ENCODE data around the gene SELENOF. TPM values are rescaled to one million over a fixed set of nuclear protein-coding genes. Genes with fewer than 3 reads are reported as not detected.

SELENOF gene
- total and polyA plus RNA-seq, 2 of the 13 experiments (the other 11 are each of a cell fraction or from before 2014, with no cell fraction given), result 133 to 163 TPM

DNA sequence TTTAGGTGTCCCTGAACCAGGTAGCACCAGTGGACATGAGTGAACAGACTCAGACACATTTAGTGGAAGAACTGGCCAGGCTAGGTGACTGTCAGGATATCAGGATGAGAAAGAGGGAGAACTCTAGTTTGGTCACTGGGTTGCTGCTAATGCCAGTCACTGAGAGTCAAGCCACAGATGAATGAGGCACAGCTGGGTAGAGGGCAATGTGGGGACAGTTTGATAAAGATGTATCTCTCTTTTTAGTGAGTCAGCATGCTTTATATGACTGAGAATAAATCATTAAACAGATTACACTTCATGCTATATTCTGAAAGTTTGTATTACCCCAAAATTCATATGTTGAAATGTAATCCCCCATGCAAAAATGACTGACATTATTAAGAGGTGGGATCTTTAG is 87.1 kb downstream of the SELENOF start:
- Histone ChIP-seq H4K20me1 (ENCODE audit: insufficient read depth, low read length) (no peaks in the 10 kb centered on the region), H2AFZ (ENCODE audit: low read length) (no peak overlapping the region), H3K9ac (ENCODE audit: insufficient read depth, low read depth, low read length) (no peak overlapping the region), H3K36me3 (replicated peaks in 1 of 2; ENCODE audit: control insufficient read depth in 1 of 2, insufficient read depth in 2 of 2, low read length in 2 of 2) (no peaks in the 10 kb centered on the region), H3K4me3 (replicated peaks in 1 of 3; ENCODE audit: insufficient read depth in 1 of 3, low read depth in 2 of 3, low read length in 3 of 3) (no peak overlapping the region), H3K27ac (ENCODE audit: extremely low read length, insufficient read depth, low read length) (no peak overlapping the region), H3K4me1 (ENCODE audit: insufficient read depth, low read length) (peaks cover 51% of the 10 kb centered on the region), H3K79me2 (ENCODE audit: insufficient read depth, low read length) (no peaks in the 10 kb centered on the region), H3K4me2 (ENCODE audit: low read depth, low read length) (no peak overlapping the region), H3K9me3 (ENCODE audit: low read length) (no peaks in the 10 kb centered on the region), H3K27me3 (ENCODE audit: control insufficient read depth in 1 of 2, insufficient read depth in 2 of 2, low read length in 2 of 2) (no peaks in the 10 kb centered on the region)
- ChIA-PET CTCF (ENCODE audit: low intra/inter-chr PET ratio, low total read pairs) (no interaction called here), POLR2A (no interaction called here)
- in situ Hi-C loops (cut with HindIII; ENCODE audit: extremely low pct_ligation_motif_present, low pct_unique_long_range_greater_than_20kb), result loop anchor here (10.0 kb wide), 1 partner anchor 258 kb away; no protein-coding TSS in a partner anchor
- TF ChIP-seq, protein P1, sequence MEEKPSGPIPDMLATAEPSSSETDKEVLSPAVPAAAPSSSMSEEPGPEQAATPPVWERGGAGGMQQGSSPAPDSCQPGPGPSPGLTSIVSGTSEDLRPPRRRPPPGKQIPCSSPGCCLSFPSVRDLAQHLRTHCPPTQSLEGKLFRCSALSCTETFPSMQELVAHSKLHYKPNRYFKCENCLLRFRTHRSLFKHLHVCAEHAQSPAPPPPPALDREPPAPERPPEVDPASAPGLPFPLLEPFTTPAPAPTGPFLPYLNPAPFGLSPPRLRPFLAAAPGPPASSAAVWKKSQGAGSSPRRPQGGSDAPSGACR (CRISPR knock-in tag; IDR thresholded peaks at IDR 0.05), result no peak
- TF ChIP-seq, protein P2, sequence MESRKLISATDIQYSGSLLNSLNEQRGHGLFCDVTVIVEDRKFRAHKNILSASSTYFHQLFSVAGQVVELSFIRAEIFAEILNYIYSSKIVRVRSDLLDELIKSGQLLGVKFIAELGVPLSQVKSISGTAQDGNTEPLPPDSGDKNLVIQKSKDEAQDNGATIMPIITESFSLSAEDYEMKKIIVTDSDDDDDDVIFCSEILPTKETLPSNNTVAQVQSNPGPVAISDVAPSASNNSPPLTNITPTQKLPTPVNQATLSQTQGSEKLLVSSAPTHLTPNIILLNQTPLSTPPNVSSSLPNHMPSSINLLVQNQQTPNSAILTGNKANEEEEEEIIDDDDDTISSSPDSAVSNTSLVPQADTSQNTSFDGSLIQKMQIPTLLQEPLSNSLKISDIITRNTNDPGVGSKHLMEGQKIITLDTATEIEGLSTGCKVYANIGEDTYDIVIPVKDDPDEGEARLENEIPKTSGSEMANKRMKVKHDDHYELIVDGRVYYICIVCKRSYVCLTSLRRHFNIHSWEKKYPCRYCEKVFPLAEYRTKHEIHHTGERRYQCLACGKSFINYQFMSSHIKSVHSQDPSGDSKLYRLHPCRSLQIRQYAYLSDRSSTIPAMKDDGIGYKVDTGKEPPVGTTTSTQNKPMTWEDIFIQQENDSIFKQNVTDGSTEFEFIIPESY (CRISPR knock-in tag; IDR thresholded peaks at IDR 0.05), result no peak
- TF ChIP-seq ZNF644 (CRISPR knock-in tag; IDR thresholded peaks at IDR 0.05; ENCODE audit: low read depth), result no peak
- no peak for TF ChIP-seq TOPORS (CRISPR knock-in tag; IDR thresholded peaks at IDR 0.05)
- TF ChIP-seq, protein P3, sequence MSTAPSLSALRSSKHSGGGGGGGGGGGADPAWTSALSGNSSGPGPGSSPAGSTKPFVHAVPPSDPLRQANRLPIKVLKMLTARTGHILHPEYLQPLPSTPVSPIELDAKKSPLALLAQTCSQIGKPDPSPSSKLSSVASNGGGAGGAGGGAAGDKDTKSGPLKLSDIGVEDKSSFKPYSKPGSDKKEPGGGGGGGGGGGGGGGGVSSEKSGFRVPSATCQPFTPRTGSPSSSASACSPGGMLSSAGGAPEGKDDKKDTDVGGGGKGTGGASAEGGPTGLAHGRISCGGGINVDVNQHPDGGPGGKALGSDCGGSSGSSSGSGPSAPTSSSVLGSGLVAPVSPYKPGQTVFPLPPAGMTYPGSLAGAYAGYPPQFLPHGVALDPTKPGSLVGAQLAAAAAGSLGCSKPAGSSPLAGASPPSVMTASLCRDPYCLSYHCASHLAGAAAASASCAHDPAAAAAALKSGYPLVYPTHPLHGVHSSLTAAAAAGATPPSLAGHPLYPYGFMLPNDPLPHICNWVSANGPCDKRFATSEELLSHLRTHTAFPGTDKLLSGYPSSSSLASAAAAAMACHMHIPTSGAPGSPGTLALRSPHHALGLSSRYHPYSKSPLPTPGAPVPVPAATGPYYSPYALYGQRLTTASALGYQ (CRISPR knock-in tag; IDR thresholded peaks at IDR 0.05), result no peak
- no peak for TF ChIP-seq ZNF614 (CRISPR knock-in tag; IDR thresholded peaks at IDR 0.05; ENCODE audit: borderline replicate concordance)
- no peak for TF ChIP-seq KAT7 (CRISPR knock-in tag; IDR thresholded peaks at IDR 0.05; ENCODE audit: borderline replicate concordance)
- TF ChIP-seq EED (CRISPR knock-in tag; IDR thresholded peaks at IDR 0.05), result no peak
- TF ChIP-seq, protein P4, sequence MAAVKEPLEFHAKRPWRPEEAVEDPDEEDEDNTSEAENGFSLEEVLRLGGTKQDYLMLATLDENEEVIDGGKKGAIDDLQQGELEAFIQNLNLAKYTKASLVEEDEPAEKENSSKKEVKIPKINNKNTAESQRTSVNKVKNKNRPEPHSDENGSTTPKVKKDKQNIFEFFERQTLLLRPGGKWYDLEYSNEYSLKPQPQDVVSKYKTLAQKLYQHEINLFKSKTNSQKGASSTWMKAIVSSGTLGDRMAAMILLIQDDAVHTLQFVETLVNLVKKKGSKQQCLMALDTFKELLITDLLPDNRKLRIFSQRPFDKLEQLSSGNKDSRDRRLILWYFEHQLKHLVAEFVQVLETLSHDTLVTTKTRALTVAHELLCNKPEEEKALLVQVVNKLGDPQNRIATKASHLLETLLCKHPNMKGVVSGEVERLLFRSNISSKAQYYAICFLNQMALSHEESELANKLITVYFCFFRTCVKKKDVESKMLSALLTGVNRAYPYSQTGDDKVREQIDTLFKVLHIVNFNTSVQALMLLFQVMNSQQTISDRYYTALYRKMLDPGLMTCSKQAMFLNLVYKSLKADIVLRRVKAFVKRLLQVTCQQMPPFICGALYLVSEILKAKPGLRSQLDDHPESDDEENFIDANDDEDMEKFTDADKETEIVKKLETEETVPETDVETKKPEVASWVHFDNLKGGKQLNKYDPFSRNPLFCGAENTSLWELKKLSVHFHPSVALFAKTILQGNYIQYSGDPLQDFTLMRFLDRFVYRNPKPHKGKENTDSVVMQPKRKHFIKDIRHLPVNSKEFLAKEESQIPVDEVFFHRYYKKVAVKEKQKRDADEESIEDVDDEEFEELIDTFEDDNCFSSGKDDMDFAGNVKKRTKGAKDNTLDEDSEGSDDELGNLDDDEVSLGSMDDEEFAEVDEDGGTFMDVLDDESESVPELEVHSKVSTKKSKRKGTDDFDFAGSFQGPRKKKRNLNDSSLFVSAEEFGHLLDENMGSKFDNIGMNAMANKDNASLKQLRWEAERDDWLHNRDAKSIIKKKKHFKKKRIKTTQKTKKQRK (IDR thresholded peaks at IDR 0.05; ENCODE audit: low read length), result no peak
- no peak for TF ChIP-seq ZNF256 (CRISPR knock-in tag; conservative IDR thresholded peaks at IDR 0.05)
- TF ChIP-seq, protein P5, sequence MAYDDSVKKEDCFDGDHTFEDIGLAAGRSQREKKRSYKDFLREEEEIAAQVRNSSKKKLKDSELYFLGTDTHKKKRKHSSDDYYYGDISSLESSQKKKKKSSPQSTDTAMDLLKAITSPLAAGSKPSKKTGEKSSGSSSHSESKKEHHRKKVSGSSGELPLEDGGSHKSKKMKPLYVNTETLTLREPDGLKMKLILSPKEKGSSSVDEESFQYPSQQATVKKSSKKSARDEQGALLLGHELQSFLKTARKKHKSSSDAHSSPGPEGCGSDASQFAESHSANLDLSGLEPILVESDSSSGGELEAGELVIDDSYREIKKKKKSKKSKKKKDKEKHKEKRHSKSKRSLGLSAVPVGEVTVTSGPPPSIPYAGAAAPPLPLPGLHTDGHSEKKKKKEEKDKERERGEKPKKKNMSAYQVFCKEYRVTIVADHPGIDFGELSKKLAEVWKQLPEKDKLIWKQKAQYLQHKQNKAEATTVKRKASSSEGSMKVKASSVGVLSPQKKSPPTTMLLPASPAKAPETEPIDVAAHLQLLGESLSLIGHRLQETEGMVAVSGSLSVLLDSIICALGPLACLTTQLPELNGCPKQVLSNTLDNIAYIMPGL (CRISPR knock-in tag; IDR thresholded peaks at IDR 0.05; ENCODE audit: borderline replicate concordance in 1 of 2, low read depth in 1 of 2), result no peak
- TF ChIP-seq U2AF1 (optimal IDR thresholded peaks at IDR 0.05; ENCODE audit: low read depth, low read length), result no peak
- TF ChIP-seq MED1 (CRISPR knock-in tag; IDR thresholded peaks at IDR 0.05), result no peak
- TF ChIP-seq TBP (CRISPR knock-in tag; IDR thresholded peaks at IDR 0.05), result no peak
- no peak for TF ChIP-seq ZFYVE20 (CRISPR knock-in tag; IDR thresholded peaks at IDR 0.05; ENCODE audit: borderline replicate concordance, low read depth)
- DNase-seq (ENCODE audit: low spot score), result no peak
- no peak for FAIRE-seq
- ATAC-seq, result no peak
- BruUV-seq (replicated peaks), result no TSS peak
- intact Hi-C loops (cut with micrococcal nuclease; ENCODE audit: unreplicated experiment), result no loop called here
